Astrocyte of the cerebellum (primary cell): ENCODE data around the gene CACNA1S.

Source experiments
- DNase-seq: peaks from one replicate; pipeline ENCODE4 v3.0.0-alpha.2; 2011; ENCODE audit warnings: low read depth
- H3K4me3 ChIP-seq: 2 replicates; pipeline ENCODE4 v1.5.1; 2011; ENCODE audit warnings: mild to moderate bottlenecking, low read depth, low read length, moderate library complexity
- in situ Hi-C: cut with HindIII; loops from 2 replicates; pipeline ENCODE4 v1.10.0; 2017; ENCODE audit warnings: low sequenced_read_pairs
- TF ChIP-seq, protein P1 (sequence below): IDR thresholded peaks from 2 replicates; pipeline ENCODE4 v1.5.1; 2012; ENCODE audit warnings: low read length, low read depth, moderate library complexity, mild to moderate bottlenecking; ENCODE audit errors: missing control alignments

Gene CACNA1S

DNA sequence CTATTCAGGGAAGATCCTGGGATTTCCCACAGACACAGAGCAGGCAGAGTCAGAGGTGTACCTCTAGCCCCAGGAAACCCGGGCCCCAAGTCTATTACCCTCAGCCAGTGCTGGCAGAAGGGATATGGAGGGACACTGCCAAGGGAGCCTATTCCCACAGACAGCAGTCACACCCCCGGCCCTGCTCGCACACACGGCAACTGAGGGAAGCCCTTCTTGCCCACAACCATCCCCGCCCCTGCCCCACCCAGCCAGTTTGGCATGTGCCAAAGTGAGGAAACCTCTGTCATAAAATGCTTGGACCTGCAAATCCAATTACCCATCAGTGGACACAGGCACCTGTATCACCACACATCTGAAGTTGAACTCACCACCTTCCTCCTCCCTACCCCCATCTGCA lies 6.5 kb downstream of the CACNA1S start:
- DNase-seq: no peak
- TF ChIP-seq, protein P1, sequence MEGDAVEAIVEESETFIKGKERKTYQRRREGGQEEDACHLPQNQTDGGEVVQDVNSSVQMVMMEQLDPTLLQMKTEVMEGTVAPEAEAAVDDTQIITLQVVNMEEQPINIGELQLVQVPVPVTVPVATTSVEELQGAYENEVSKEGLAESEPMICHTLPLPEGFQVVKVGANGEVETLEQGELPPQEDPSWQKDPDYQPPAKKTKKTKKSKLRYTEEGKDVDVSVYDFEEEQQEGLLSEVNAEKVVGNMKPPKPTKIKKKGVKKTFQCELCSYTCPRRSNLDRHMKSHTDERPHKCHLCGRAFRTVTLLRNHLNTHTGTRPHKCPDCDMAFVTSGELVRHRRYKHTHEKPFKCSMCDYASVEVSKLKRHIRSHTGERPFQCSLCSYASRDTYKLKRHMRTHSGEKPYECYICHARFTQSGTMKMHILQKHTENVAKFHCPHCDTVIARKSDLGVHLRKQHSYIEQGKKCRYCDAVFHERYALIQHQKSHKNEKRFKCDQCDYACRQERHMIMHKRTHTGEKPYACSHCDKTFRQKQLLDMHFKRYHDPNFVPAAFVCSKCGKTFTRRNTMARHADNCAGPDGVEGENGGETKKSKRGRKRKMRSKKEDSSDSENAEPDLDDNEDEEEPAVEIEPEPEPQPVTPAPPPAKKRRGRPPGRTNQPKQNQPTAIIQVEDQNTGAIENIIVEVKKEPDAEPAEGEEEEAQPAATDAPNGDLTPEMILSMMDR: no peak
- H3K4me3 ChIP-seq: no peak overlapping the region
- in situ Hi-C loops: no loop called here

DNA sequence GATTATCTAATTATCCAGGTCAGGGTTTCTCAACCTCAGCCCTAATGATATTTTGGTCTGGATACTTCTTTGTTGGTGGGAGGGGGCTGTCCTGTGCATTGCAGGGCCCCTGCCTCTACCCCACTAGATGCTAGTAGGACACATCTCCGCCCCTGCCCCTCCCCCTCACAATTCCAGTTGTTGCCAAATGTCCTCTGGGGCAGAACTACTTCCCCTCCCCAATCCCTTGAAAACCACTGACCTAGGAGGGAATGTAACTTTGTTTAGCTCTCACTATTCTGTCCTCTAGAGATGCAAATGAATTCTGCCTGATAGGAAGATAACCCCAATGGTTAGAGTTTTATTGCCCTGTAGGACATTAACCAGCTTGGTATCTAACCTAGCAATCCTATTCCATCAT lies 8.1 kb downstream of the CACNA1S start:
- H3K4me3 ChIP-seq: no peak overlapping the region
- no peak for DNase-seq
- in situ Hi-C loops: no loop called here
- TF ChIP-seq, protein P1: no peak

DNA sequence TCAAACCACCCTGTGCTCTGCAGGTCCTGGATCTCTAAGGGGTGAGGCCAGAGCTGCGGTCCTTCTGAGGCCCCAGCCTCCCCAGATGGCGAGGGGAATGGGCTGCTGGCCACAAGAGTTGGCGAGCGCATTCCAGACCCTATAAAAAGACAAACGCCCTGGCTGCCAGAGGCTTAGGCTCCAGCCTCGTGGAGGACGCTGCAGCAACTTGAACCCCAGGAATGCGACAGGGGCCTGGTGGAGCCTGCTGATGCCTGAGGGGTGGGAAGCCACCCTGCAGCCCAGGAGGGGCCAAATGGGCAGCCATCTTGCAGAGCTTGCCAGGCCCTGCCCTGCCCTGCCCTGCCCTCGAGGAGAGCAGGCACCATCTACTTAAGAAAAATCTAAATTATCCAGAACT lies 8.6 kb downstream of the CACNA1S start:
- TF ChIP-seq, protein P1: no peak
- H3K4me3 ChIP-seq: no peak overlapping the region
- in situ Hi-C loops: no loop called here
- no peak for DNase-seq

DNA sequence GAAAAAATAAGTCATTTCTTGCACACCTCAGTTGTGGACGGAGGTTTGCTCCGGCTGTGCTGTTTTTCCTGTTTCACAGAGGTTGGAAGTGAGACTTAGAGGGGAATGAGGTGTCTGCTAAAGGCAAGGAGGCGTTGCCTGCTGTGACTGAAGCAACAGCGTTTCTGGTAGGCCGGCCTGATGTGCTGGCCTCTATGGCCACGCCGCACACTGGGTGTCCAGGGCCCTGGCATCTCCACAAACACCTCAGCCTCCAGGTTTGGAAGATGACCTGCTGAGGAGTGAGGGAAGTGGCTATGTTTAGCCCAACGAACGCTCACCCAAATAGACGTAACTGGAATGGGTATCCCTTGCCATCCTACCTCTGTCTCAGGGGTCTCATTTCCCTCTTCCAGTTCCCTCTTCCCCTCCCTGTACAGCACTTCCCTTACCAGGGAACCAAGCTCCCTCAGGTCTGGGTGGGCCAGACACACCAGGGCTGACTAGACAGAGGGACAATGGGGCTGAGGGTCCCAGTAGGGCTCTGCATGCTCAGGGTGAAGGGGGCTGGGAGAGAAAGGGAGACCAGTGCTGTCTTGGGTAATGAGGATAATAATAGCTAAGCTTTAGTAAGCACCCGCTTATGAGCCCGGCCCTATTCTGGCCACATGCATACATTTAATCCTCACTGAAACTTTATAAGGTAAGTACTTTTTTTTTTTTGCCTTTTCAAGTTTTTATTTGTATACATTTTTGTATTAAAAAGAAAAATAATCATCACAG lies 11.9 kb downstream of the CACNA1S start:
- DNase-seq: no peak
- in situ Hi-C loops: no loop called here
- H3K4me3 ChIP-seq: no peak overlapping the region
- TF ChIP-seq, protein P1: no peak

DNA sequence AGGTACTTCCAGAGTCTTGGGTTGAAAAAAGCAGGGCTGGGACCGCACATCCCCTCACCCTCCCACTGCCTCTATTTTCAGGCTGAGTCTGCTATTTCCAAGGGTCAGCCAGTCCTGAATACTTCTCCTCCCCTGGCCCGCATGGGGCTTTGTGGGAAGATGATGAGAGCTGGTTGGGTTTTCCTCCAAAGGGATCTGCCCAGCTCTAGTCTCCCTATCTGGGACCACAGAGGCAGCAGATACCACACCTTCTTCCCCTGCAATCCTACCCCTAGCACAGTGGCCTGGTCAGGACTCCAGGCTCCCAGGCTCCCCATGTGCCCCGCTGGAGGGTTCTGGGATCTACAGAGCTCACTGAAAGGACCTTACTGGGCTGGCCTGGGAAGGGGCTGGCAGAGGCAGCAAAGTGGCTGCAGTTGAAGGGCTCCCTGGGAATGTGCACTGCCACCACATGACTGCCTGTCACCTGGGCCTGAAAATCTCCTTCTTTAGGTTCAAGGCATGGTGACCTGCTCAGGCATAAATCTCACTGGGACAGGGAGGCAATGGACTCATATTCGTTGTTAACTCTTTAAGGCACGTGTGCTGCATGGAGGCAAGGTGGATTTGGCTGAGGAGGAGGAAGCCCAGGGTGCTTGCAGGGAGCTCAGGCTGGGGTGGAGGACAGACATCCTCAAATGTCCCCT lies 13.1 kb downstream of the CACNA1S start:
- in situ Hi-C loops: no loop called here
- TF ChIP-seq, protein P1: no peak
- DNase-seq: no peak
- H3K4me3 ChIP-seq: no peak overlapping the region

DNA sequence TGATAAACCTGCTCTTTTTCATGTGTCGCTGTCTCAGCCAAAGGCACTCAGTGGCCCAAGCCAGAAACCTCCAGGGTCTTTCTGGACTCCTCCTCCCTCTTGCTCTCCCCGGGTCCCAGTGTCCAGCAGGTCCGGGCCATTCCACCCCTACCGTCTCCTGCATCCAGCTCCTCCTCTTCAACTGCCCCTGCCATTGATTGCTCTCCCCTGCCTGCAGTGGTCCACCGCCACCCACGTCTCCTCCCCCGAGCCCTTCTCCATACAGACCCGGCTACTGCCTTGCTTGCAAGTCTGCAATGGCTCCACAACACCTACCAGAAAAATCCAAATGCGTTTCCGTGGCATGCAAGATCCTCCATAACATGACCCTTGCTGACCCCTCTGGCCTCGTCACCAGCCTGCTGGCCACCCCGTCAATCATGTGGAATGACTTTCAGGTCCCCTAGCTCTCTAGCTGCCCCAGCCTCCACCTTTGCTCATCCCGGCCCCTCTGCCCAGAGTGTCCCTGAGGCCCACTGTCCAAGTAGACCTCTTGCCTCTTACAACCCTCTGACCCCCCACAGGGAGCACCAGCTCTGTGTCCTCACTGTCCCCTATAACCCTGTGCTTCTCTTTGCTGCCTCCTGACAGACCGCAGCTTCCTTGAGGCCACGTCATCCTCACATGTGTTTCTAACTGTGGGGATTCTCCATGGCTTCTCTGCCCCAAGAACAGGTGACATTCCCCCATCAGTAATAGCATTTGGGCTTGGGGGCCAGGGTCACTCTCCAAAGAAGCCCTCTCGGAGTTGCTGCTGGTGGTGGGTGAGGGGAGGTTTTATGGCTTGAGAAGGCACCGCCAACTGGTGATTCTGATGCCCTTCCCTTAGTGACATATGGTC lies 15.0 kb downstream of the CACNA1S start:
- TF ChIP-seq, protein P1: no peak
- in situ Hi-C loops: no loop called here
- DNase-seq: no peak
- no peak overlapping the region for H3K4me3 ChIP-seq
